Gastroesophageal sphincter (tissue), 3 donors: ENCODE results near the gene GALNT17.

ENCODE experiments used
- CTCF ChIP-seq, 4 experiments: fragments of 200-600 bp in 2 of 4; fragments of 450-650 bp in 2 of 4; sonication (generic) in 1 of 4; IDR thresholded peaks; one replicate each; pipeline ENCODE4 v1.5.1; 2017 to 2019; ENCODE audit warnings: antibody characterized with exemption in 4 of 4, mild to moderate bottlenecking in 2 of 4, moderate library complexity in 2 of 4
- EP300 ChIP-seq: sonication (generic); formaldehyde crosslinking; IDR thresholded peaks from one replicate; pipeline ENCODE4 v1.6.1; 2017; ENCODE audit warnings: antibody characterized with exemption, mild to moderate bottlenecking
- POLR2A ChIP-seq, 2 donors: fragments of 450-650 bp; IDR thresholded peaks; one replicate each; pipeline ENCODE4 v1.6.1; 2017; ENCODE audit warnings: antibody characterized with exemption in 2 of 2, mild to moderate bottlenecking in 2 of 2, moderate library complexity in 1 of 2
- POLR2AphosphoS5 ChIP-seq: sonication (generic); formaldehyde crosslinking; IDR thresholded peaks from one replicate; pipeline ENCODE4 v1.6.1; 2017; ENCODE audit warnings: antibody characterized with exemption

- TF ChIP-seq CTCF (IDR thresholded peaks at IDR 0.05), result no peak
- TF ChIP-seq POLR2A (IDR thresholded peaks at IDR 0.05), result no peak
- no peak for TF ChIP-seq EP300
- TF ChIP-seq POLR2AphosphoS5, result no peak
These were observed 217.9 kb downstream of the GALNT17 start for GRCh38 chr7:71349682-71350481.
